Stomach (tissue), 9 donors: ENCODE results near the gene CLDN22. TPM values are rescaled to one million over a fixed set of nuclear protein-coding genes. Genes with fewer than 3 reads are reported as not detected.

Experiments used
- DNase-seq, 2 donors: peaks; one replicate each; pipeline versions ENCODE4 v3.0.0 to v3.0.0-alpha.2; 2013 to 2019
- H3K27ac ChIP-seq, 5 donors: fragments of 200-600 bp in 4 of 5; sonication (generic) in 4 of 5; one replicate each; pipeline ENCODE4 v1.5.1; 2013 to 2019; ENCODE audit warnings: mild to moderate bottlenecking in 1 of 5, moderate library complexity in 1 of 5
- H3K27me3 ChIP-seq, 3 donors: fragments of 200-600 bp; sonication (generic); one replicate each; pipeline ENCODE4 v1.5.1; 2017 to 2019; ENCODE audit warnings: mixed run types in 1 of 3
- H3K36me3 ChIP-seq, 4 donors: fragments of 200-600 bp; sonication (generic); 1 replicate in 3 of 4; 2 replicates in 1 of 4; pipeline ENCODE4 v1.5.1; 2016 to 2019
- H3K4me1 ChIP-seq, 4 donors: fragments of 200-600 bp; sonication (generic); one replicate each; pipeline ENCODE4 v1.5.1; 2016 to 2019
- H3K4me3 ChIP-seq, 4 donors: fragments of 200-600 bp; sonication (generic) in 3 of 4; one replicate each; pipeline ENCODE4 v1.5.1; 2016 to 2019; ENCODE audit warnings: mild to moderate bottlenecking in 1 of 4
- H3K9me3 ChIP-seq, 4 donors: fragments of 200-600 bp; sonication (generic); one replicate each; pipeline ENCODE4 v1.5.1; 2016 to 2019
- CTCF ChIP-seq, 7 experiments: fragments of 450-650 bp in 4 of 7; fragments of 200-600 bp in 3 of 7; sonication (generic) in 3 of 7; IDR thresholded peaks; one replicate each; pipeline ENCODE4 v1.5.1; 2016 to 2019; ENCODE audit warnings: antibody characterized with exemption in 7 of 7, control low read depth in 2 of 7, mild to moderate bottlenecking in 1 of 7
- EP300 ChIP-seq: sonication (generic); formaldehyde crosslinking; IDR thresholded peaks from one replicate; pipeline ENCODE4 v1.6.1; 2017; ENCODE audit warnings: antibody characterized with exemption
- POLR2A ChIP-seq, 4 donors: fragments of 450-650 bp; IDR thresholded peaks; one replicate each; pipeline ENCODE4 v1.6.1; 2016; ENCODE audit warnings: antibody characterized with exemption in 4 of 4, control low read depth in 2 of 4, mild to moderate bottlenecking in 1 of 4, moderate library complexity in 1 of 4
- POLR2AphosphoS5 ChIP-seq, 3 donors: sonication (generic); formaldehyde crosslinking; IDR thresholded peaks; one replicate each; pipeline ENCODE4 v1.6.1; 2016; ENCODE audit warnings: antibody characterized with exemption in 3 of 3
- WGBS, 5 donors: extraction: QIAGEN DNeasy Blood & Tissue Kit in 3 of 5; methylation state at CpG; one replicate each; pipeline versions ENCODE4 v1.1.5 to v1.1.7; 2013 to 2018; 5-methylcytosine and 5-hydroxymethylcytosine counted together
- intact Hi-C: fragments of 100-400 bp; cut with DNase I; formaldehyde crosslinking; loops from one replicate; pipeline ENCODE4 v1.15.1; 2023; ENCODE audit warnings: low total_unique reads
- polyA plus RNA-seq, 3 donors: library from polyadenylated mRNA; stranded (reverse); fragments of 200-250 nt; gene quantifications; one replicate each; pipeline ENCODE4 v1.2.3, GENCODE V29; 2013
- total RNA-seq, 5 donors: library from RNA; depleted of rRNA; stranded (reverse); fragments of >200 nt; gene quantifications; one replicate each; pipeline versions ENCODE4 v1.1.0 to v1.2.3, GENCODE V29; 2014 to 2016
- donor health status: healthy with polysubstance abuse.
- donor health status: Bipolar disorder and iron deficiency.
- donor health status: healthy.

The CLDN22 gene
- total and polyA plus RNA-seq, 8 donors: 0.30 TPM; not detected in 7

- no peak for DNase-seq
- TF ChIP-seq EP300: no peak
- TF ChIP-seq CTCF (IDR thresholded peaks at IDR 0.05): no peak
- TF ChIP-seq POLR2AphosphoS5 (IDR thresholded peaks at IDR 0.05): no peak
- no peak for TF ChIP-seq POLR2A (IDR thresholded peaks at IDR 0.05)
- peaks cover 0 to 45% (median 20%) of the 10 kb centered on the region in 4 donors for H3K36me3 ChIP-seq
- H3K4me3 ChIP-seq: no peak overlapping the region
- 80 to 88% (median 85%) methylated on average over 5 of the region's 5 CpGs for WGBS, 5 donors
- no peaks in the 10 kb centered on the region for H3K4me1 ChIP-seq
- intact Hi-C loops: no loop called here
- H3K27me3 ChIP-seq: no peaks in the 10 kb centered on the region
- no peak overlapping the region for H3K27ac ChIP-seq
- H3K9me3 ChIP-seq: no peaks in the 10 kb centered on the region
These were observed 19.4 kb downstream of the CLDN22 start for GRCh38 chr4:183300655-183301054.

GRCh38 chr4:183300070-183300469 lies 20.0 kb downstream of the CLDN22 start:
- intact Hi-C loops: no loop called here
- Histone ChIP-seq H3K9me3 (no peaks in the 10 kb centered on the region), H3K27ac (no peak overlapping the region), H3K27me3 (no peaks in the 10 kb centered on the region), H3K4me3 (no peak overlapping the region), H3K4me1 (no peaks in the 10 kb centered on the region), H3K36me3 (peaks cover 0 to 51% (median 25%) of the 10 kb centered on the region in 4 donors)
- no peak for DNase-seq
- no peak for TF ChIP-seq EP300
- no peak for TF ChIP-seq POLR2AphosphoS5 (IDR thresholded peaks at IDR 0.05)
- no peak for TF ChIP-seq POLR2A (IDR thresholded peaks at IDR 0.05)
- no peak for TF ChIP-seq CTCF (IDR thresholded peaks at IDR 0.05)
- WGBS, 5 donors: 62 to 73% (median 70%) methylated on average over 6 of the region's 6 CpGs

GRCh38 chr4:183299464-183299863 lies 20.6 kb downstream of the CLDN22 start:
- H3K36me3 ChIP-seq: peaks cover 0 to 55% (median 30%) of the 10 kb centered on the region in 4 donors
- no peaks in the 10 kb centered on the region for H3K9me3 ChIP-seq
- TF ChIP-seq CTCF (IDR thresholded peaks at IDR 0.05) (no peak), POLR2A (IDR thresholded peaks at IDR 0.05) (no peak), EP300 (no peak), POLR2AphosphoS5 (IDR thresholded peaks at IDR 0.05) (no peak)
- no peaks in the 10 kb centered on the region for H3K4me1 ChIP-seq
- no peak overlapping the region for H3K27ac ChIP-seq
- no peak for DNase-seq
- H3K27me3 ChIP-seq: no peaks in the 10 kb centered on the region
- intact Hi-C loops: no loop called here
- WGBS, 5 donors: 61 to 81% (median 75%) methylated on average over 2 of the region's 2 CpGs
- H3K4me3 ChIP-seq: no peak overlapping the region

GRCh38 chr4:183297675-183298074 lies 22.4 kb downstream of the CLDN22 start:
- Histone ChIP-seq H3K27ac (no peak overlapping the region), H3K9me3 (no peaks in the 10 kb centered on the region), H3K4me3 (no peak overlapping the region), H3K4me1 (no peaks in the 10 kb centered on the region), H3K27me3 (no peaks in the 10 kb centered on the region), H3K36me3 (peaks cover 0 to 65% (median 33%) of the 10 kb centered on the region in 4 donors)
- TF ChIP-seq POLR2A (IDR thresholded peaks at IDR 0.05) (no peak), POLR2AphosphoS5 (IDR thresholded peaks at IDR 0.05) (no peak), EP300 (no peak), CTCF (IDR thresholded peaks at IDR 0.05) (no peak)
- no peak for DNase-seq
- WGBS, 5 donors: 88 to 99% (median 97%) methylated on average over 3 of the region's 3 CpGs
- intact Hi-C loops: no loop called here
